HG03520 (cell line): ENCODE measurements around the gene UNC50.
"Not testable (repeated sequence)": the region's sequence is repeated elsewhere in the genome, so short reads cannot be mapped to it uniquely, and the experiment has no call there.

Experiments
- ATAC-seq: cut with Tn5 transposase; IDR thresholded peaks from one replicate; pipeline ENCODE4 v1.9.1; 2021; ENCODE audit warnings: mild to moderate bottlenecking, moderate library complexity; ENCODE audit not compliant: unreplicated experiment

Gene UNC50

DNA sequence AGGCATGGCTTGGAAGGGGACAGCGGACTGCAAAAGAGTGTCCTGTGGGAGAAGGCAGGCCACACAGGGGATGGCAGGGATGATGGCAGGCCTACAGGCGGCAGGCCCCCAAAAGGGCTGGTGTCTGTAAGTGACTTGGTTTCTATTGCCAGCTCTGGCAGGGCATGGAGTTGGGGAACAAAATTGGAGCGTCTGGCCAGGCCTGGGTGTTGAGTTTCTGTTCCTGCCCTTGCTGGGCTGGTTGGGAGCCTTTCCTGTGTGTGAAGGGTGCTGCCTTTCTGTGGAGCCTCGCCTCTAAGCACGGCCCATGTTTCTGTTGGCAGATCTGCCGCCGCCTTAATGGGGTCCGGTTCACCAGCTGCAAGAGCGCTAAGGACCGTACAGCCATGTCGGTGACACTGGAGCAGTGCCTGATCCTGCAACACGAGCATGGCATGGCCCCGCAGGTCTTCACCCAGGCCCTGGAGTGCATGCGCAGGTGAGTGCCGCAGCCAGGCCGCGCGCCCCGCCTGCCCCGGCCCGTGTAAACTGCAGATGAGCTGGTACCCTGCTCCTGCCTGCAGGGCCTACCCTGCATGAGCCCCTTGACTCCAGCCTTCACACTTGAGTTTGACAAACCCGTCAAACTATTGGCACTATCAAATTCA lies 31.6 kb upstream of the UNC50 start:
- ATAC-seq, result no peak

DNA sequence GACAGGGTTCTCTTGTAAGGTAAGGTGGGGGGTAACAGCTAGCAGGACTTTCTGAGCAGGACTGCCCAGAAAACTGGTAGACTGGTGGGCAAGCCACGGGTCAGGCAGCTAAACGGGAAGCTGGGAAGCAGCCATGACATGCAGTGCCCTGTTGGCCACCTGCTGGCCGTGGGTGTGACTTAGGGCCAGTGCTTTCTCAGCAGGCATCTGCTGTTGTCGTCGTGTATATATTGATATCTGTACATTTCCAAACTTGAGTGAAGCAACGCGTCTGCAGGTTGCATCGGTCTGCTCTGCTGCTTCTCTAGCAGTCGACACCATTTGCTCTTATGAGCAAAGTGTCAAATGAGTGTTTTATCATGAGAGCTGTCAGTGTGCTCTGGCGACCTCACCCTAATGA lies 31.1 kb upstream of the UNC50 start:
- ATAC-seq, result no peak

- no peak for ATAC-seq
These were observed 30.2 kb upstream of the UNC50 start for GRCh38 chr2:98578231-98578630.

DNA sequence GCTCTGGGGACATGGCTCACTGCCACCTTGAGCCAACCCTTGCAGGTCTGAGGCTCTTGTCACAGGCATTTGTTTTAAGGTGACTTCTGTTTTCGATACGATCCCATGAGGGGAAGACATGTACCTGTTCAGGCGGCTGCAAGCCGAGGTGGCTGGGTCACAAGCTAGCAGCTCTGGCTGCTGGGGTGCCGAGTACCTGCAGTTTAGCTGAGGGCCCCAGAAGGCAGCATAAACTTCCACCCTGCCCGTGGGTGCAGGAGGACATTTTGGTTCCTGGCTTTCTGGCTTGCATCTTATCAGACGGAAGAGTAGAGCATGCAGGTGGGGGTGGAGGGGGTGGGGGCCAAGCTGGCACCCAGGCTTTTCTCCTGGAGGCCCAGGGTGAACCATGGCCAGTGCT lies 28.5 kb upstream of the UNC50 start:
- no peak for ATAC-seq

GRCh38 chr2:98580656-98581284 lies 27.6 kb upstream of the UNC50 start:
- no peak for ATAC-seq

GRCh38 chr2:98582523-98582922 lies 25.9 kb upstream of the UNC50 start:
- ATAC-seq, result no peak

DNA sequence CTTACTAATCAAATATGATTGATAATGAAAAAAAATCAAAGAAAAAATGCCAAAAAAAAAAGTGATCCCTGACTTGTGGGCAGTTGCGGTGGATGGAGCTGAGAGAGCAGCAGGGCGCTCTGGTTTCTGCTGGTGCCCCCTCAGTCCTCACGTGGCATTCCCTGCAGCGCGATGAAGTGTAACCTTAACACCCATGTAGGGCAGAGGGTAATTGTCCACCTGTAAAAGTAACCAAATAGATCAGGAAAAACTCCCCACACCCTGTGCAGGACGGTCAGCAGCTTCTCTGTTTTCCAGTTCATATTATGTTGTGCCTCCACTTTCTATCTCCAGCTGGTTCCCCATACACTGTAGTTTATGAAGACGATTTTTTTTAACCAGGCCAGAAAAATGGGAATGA lies 25.1 kb upstream of the UNC50 start:
- no peak for ATAC-seq

- ATAC-seq, result no peak
These were observed 24.4 kb upstream of the UNC50 start for GRCh38 chr2:98583816-98584618.

- no peak for ATAC-seq
These were observed 23.0 kb upstream of the UNC50 start for GRCh38 chr2:98585386-98585785.

DNA sequence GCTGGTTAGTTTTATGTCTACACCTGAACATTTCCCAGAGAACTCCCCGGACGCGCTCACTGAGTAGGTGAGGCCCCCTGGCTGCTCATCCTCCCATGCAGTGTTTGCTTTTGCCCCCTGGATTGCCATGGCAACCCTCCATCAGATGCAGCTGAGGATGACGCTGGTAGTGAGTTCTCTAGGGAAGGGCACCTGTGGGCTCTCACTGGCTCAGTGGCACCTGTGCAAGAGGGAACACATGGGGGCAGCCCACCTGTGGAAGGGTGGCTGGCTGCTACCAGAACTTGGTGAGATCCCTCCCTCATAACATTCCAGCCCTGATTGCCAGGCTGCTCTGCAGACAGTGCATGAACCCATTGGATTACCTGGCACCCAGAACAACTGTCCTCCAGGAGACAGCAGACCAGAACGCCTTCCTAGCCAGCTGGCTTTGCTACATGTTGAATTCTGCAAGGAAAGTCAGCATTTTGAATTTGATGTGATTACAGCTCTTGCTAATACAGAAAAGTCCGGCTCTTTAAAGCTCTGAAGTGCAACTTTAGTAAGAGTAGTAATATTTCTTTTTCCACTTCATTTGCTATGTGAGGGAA lies 21.7 kb upstream of the UNC50 start:
- no peak for ATAC-seq

- no peak for ATAC-seq
These were observed 19.4 kb upstream of the UNC50 start for GRCh38 chr2:98588880-98589431.

- no peak for ATAC-seq
These were observed 18.9 kb upstream of the UNC50 start for GRCh38 chr2:98589489-98589888.

- ATAC-seq, result no peak
These were observed 15.8 kb upstream of the UNC50 start for GRCh38 chr2:98592565-98592964.

GRCh38 chr2:98594665-98595064 lies 13.7 kb upstream of the UNC50 start:
- not testable (repeated sequence) for ATAC-seq

GRCh38 chr2:98598781-98599428 lies 9.5 kb upstream of the UNC50 start:
- ATAC-seq, result no peak

GRCh38 chr2:98601532-98602132 lies 6.8 kb upstream of the UNC50 start:
- ATAC-seq, result no peak

GRCh38 chr2:98604547-98604946 lies 3.8 kb upstream of the UNC50 start:
- ATAC-seq, result no peak

DNA sequence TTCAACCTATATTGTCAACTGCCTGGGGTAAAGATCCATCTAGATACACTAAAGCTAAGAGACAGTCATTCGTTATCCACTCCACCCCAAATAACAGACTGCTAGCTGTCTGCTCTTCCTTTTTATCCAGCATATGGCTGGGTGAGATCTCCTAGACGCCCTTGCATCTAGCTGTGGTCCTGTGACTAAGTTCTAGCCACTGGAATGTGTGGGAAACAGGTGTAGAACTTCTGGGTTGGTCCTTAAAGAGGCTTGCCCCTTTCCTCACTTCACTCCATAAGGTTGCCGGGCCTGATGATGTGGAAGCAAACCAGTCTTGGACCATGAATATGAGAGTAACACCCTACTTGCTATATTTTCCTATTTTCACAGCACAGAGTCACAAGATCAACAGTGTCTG lies 3.3 kb upstream of the UNC50 start:
- ATAC-seq, result no peak

DNA sequence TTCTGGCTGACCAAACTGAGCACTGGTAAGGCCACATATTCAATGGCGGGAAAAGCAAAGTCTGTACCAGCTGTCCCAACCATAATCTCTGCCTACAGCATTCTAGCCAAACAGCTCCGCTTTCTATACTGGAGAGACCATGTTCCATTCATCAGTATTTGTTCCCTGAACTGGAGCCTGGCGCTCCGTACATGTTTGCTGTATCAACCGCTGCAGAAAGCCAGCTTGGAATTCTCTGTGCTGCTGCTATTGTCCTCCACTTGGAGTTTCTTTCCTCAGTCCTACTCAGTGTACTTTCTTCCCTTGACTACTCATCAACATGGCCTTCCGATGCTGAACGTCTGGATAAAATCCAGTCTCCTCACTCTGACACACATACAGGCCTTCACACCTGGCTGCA lies 2.0 kb upstream of the UNC50 start:
- ATAC-seq, result no peak

DNA sequence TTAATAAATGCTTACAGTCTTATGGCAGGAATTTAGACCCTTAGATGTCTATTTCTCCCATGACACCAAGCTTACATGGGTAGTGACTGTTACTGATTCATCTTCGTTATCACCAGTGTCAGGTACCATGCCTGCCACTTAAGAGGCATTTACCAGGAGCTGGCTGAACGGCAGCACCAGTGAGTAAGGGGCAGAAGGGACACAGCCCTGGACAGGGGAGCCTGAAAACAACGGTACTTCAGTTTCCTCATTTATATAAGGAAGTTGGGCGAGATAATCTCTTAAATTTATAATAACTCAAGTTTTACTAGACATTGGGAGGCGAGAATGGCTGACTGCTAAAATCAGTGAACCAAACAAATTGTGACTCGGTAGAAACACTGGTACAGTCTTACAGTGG lies 1.3 kb upstream of the UNC50 start:
- ATAC-seq, result no peak

DNA sequence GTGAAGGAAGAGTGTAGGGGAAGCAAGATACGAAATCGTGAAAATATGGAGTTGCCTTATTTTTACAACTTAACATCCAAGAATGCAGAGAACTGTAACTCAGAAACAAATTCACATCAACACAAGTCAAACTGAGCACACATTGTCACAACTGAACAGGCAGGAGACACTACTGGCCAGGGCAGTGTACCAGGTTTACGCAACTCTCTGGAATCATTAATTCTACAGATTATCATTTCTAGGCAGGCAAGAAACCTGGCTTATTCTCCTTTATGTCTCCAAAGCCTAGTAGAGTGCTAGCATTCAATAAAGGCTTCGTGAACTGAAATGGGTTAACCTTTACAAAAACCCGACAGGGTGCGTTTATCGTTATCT lies 661 bp upstream of the UNC50 start:
- no peak for ATAC-seq
